Upper lobe of left lung (tissue), 6 donors: ENCODE data around the gene OSBPL7. TPM values are rescaled to one million over a fixed set of nuclear protein-coding genes. Genes with fewer than 3 reads are reported as not detected.
A peak's percentile ranks its signal among the peaks of the same experiment; 100 is the strongest.

Source experiments
- ATAC-seq, 2 donors: fragments of 200-7000 bp; cut with Tn5 transposase; one replicate each; pipeline ENCODE4 v1.9.1; 2022; ENCODE audit warnings: mild to moderate bottlenecking in 2 of 2, moderate library complexity in 2 of 2; ENCODE audit not compliant: low FRiP score in 2 of 2
- DNase-seq, 2 donors: peaks; one replicate each; pipeline ENCODE4 v3.0.0-alpha.2; 2019 to 2020
- H3K27ac ChIP-seq, 4 donors: fragments of 200-600 bp; sonication (generic); one replicate each; pipeline ENCODE4 v1.5.1; 2016 to 2019
- H3K27me3 ChIP-seq, 4 donors: fragments of 200-600 bp; sonication (generic); one replicate each; pipeline ENCODE4 v1.5.1; 2017 to 2019
- H3K36me3 ChIP-seq, 4 donors: fragments of 200-600 bp; sonication (generic); one replicate each; pipeline ENCODE4 v1.5.1; 2016 to 2019
- H3K4me1 ChIP-seq, 4 donors: fragments of 200-600 bp; sonication (generic); one replicate each; pipeline ENCODE4 v1.5.1; 2018 to 2019
- H3K4me3 ChIP-seq, 4 donors: fragments of 200-600 bp; sonication (generic); one replicate each; pipeline ENCODE4 v1.5.1; 2017 to 2019; ENCODE audit warnings: mild to moderate bottlenecking in 2 of 4, moderate library complexity in 1 of 4
- H3K9me3 ChIP-seq, 4 donors: fragments of 200-600 bp; sonication (generic); one replicate each; pipeline ENCODE4 v1.5.1; 2018 to 2019
- CTCF ChIP-seq, 6 experiments: fragments of 450-650 bp in 4 of 6; fragments of 200-600 bp in 2 of 6; sonication (generic) in 2 of 6; IDR thresholded peaks; one replicate each; pipeline ENCODE4 v1.5.1; 2016 to 2019; ENCODE audit warnings: antibody characterized with exemption in 6 of 6
- EP300 ChIP-seq, 4 donors: sonication (generic); formaldehyde crosslinking; IDR thresholded peaks; one replicate each; pipeline ENCODE4 v1.5.1; 2017; ENCODE audit warnings: antibody characterized with exemption in 4 of 4, control low read depth in 2 of 4
- POLR2A ChIP-seq, 4 donors: fragments of 450-650 bp; IDR thresholded peaks; one replicate each; pipeline ENCODE4 v1.5.1; 2016 to 2017; ENCODE audit warnings: antibody characterized with exemption in 4 of 4, mild to moderate bottlenecking in 2 of 4
- POLR2AphosphoS5 ChIP-seq, 2 donors: sonication (generic); formaldehyde crosslinking; IDR thresholded peaks; one replicate each; pipeline ENCODE4 v1.5.1; 2017; ENCODE audit warnings: antibody characterized with exemption in 2 of 2
- WGBS, 2 donors: methylation state at CpG; one replicate each; pipeline ENCODE4 v1.1.5; 2017 to 2018; 5-methylcytosine and 5-hydroxymethylcytosine counted together
- total RNA-seq, 6 donors: library from RNA; depleted of rRNA in 4 of 6; stranded (reverse); fragments of >200 nt in 4 of 6; gene quantifications; one replicate each; pipeline versions ENCODE4 v1.1.0 to v1.2.1, GENCODE V29; 2016 to 2021
- donor health status: DM: no; HTN: no; CAD: no; lungs with moderate emphysema.
- donor health status: DM: no; HTN: yes; CAD: no; lungs with severe emphysema.

Gene OSBPL7
- total RNA-seq, 6 donors from 2014 or later = 10.7 to 44.0 (median 19.3) TPM

- Histone ChIP-seq H3K4me3 (peak within 1 kb of the TSS; percentile 73 to 95 (median 82)), H3K36me3 (peaks cover 0 to 31% (median 15%) of the 10 kb centered on the region in 4 donors), H3K9me3 (no peaks in the 10 kb centered on the region), H3K27ac (peak within 1 kb of the TSS; percentile 45 to 85 (median 82)), H3K4me1 (peaks cover 33 to 76% (median 45%) of the 10 kb centered on the region in 4 donors), H3K27me3 (no peaks in the 10 kb centered on the region)
- DNase-seq (peak; percentile 96 to 99), ATAC-seq (peak; percentile 94 to 96)
- 1 to 3% methylated on average over 16 to 30 of the region's 55 CpGs for WGBS, 2 donors
- TF ChIP-seq POLR2AphosphoS5 (IDR thresholded peaks at IDR 0.05) = peak in 1 of 2 donors; percentile 30
- TF ChIP-seq CTCF (IDR thresholded peaks at IDR 0.05) = peak; percentile 98 to 99 (median 99)
- no peak for TF ChIP-seq EP300 (IDR thresholded peaks at IDR 0.05)
- peak in 1 of 4 donors; percentile 49 for TF ChIP-seq POLR2A (IDR thresholded peaks at IDR 0.05)
Observed at GRCh38 chr17:47840742-47841487, 19.3 kb upstream of the OSBPL7 start, which contains the start of gene SCRN2. Gene SCRN2 (minus strand): TSS chr17:47841273. CDS start chr17:47840843, 430 bp downstream.

- ATAC-seq = no peak
- no peak for DNase-seq
- WGBS, 2 donors = 43 to 69% methylated on average over 10 to 17 of the region's 17 CpGs
- peak overlapping the region; percentile 45 to 85 (median 82) for H3K27ac ChIP-seq
- H3K36me3 ChIP-seq = peaks cover 0 to 33% (median 17%) of the 10 kb centered on the region in 4 donors
- H3K27me3 ChIP-seq = no peaks in the 10 kb centered on the region
- H3K4me1 ChIP-seq = peaks cover 36 to 77% (median 48%) of the 10 kb centered on the region in 4 donors
- TF ChIP-seq CTCF (IDR thresholded peaks at IDR 0.05) (no peak), POLR2A (IDR thresholded peaks at IDR 0.05) (no peak), POLR2AphosphoS5 (IDR thresholded peaks at IDR 0.05) (no peak)
- H3K9me3 ChIP-seq = no peaks in the 10 kb centered on the region
- H3K4me3 ChIP-seq = peak overlapping the region; percentile 73 to 95 (median 82)
Observed at GRCh38 chr17:47840001-47840741, 18.6 kb upstream of the OSBPL7 start.

- ATAC-seq (no peak), DNase-seq (no peak)
- WGBS, 2 donors = 88 to 95% methylated on average over 4 to 5 of the region's 5 CpGs
- no peak overlapping the region for H3K4me3 ChIP-seq
- H3K9me3 ChIP-seq = no peaks in the 10 kb centered on the region
- H3K27me3 ChIP-seq = no peaks in the 10 kb centered on the region
- peaks cover 0 to 33% (median 17%) of the 10 kb centered on the region in 4 donors for H3K36me3 ChIP-seq
- H3K4me1 ChIP-seq = peaks cover 32 to 78% (median 46%) of the 10 kb centered on the region in 4 donors
- no peak overlapping the region for H3K27ac ChIP-seq
- no peak for TF ChIP-seq CTCF (IDR thresholded peaks at IDR 0.05)
- no peak for TF ChIP-seq EP300 (IDR thresholded peaks at IDR 0.05)
- TF ChIP-seq POLR2AphosphoS5 (IDR thresholded peaks at IDR 0.05) = no peak
- TF ChIP-seq POLR2A (IDR thresholded peaks at IDR 0.05) = no peak
Observed at GRCh38 chr17:47839071-47839470, 17.5 kb upstream of the OSBPL7 start.

GRCh38 chr17:47838636-47839035 lies 17.0 kb upstream of the OSBPL7 start:
- peaks cover 0 to 33% (median 17%) of the 10 kb centered on the region in 4 donors for H3K36me3 ChIP-seq
- no peak for TF ChIP-seq EP300 (IDR thresholded peaks at IDR 0.05)
- TF ChIP-seq CTCF (IDR thresholded peaks at IDR 0.05) = no peak
- no peak for TF ChIP-seq POLR2AphosphoS5 (IDR thresholded peaks at IDR 0.05)
- no peak for TF ChIP-seq POLR2A (IDR thresholded peaks at IDR 0.05)
- DNase-seq (peak in 1 of 2 donors; percentile 70), ATAC-seq (no peak)
- WGBS, 2 donors = 92 to 96% methylated on average over 12 to 13 of the region's 13 CpGs
- H3K4me3 ChIP-seq = no peak overlapping the region
- H3K4me1 ChIP-seq = peaks cover 30 to 79% (median 46%) of the 10 kb centered on the region in 4 donors
- no peak overlapping the region for H3K27ac ChIP-seq
- H3K9me3 ChIP-seq = no peaks in the 10 kb centered on the region
- H3K27me3 ChIP-seq = no peaks in the 10 kb centered on the region
